HEK293 (cell line): Measurements from ENCODE around the gene OSTC.

ENCODE experiments used
- CTCF ChIA-PET: fragments of 350-600 bp; formaldehyde crosslinking; extraction: SDS; loops from one replicate; lab custom pipeline; 2021; ENCODE audit warnings: antibody characterized with exemption; lab: Yijun Ruan, JAX
- POLR2A ChIA-PET: fragments of 300-600 bp; formaldehyde crosslinking; extraction: SDS; loops from one replicate; lab custom pipeline; 2020; ENCODE audit warnings: antibody characterized with exemption, inconsistent platforms; lab: Yijun Ruan, JAX
- H3K27ac ChIP-seq: fragments of 200-500 bp; sonication (Bioruptor generic); 2 replicates; pipeline ENCODE4 v1.5.1; 2014; ENCODE audit warnings: low read depth, low read length, control low read depth, inconsistent platforms; ENCODE audit errors: extremely low read depth
- H3K36me3 ChIP-seq, 2 experiments: fragments of 200-500 bp in 1 of 2; sonication (Bioruptor generic) in 1 of 2; 1 replicate in 1 of 2; 2 replicates in 1 of 2; pipeline ENCODE4 v1.5.1; 2014 to 2017; ENCODE audit warnings: inconsistent platforms in 2 of 2, low read length in 2 of 2; ENCODE audit not compliant: control insufficient read depth in 2 of 2, insufficient read depth in 1 of 2
- H3K4me1 ChIP-seq: fragments of 200-500 bp; sonication (Bioruptor generic); 2 replicates; pipeline ENCODE4 v1.5.1; 2014; ENCODE audit warnings: mild to moderate bottlenecking, low read length, inconsistent platforms; ENCODE audit not compliant: control insufficient read depth, insufficient read depth
- H3K4me3 ChIP-seq: 2 replicates; pipeline ENCODE4 v1.5.1; 2011; ENCODE audit warnings: low read depth, mild to moderate bottlenecking, control low read depth, low read length, moderate library complexity
- H3K9me3 ChIP-seq: fragments of 200-500 bp; sonication (Bioruptor generic); 2 replicates; pipeline ENCODE4 v1.5.1; 2014; ENCODE audit warnings: low read depth, low read length, inconsistent platforms; ENCODE audit not compliant: control insufficient read depth, insufficient read depth
- EGR2 ChIP-seq: fragments of 450-650 bp; formaldehyde crosslinking; IDR thresholded peaks from 2 replicates; pipeline ENCODE4 v1.5.1; 2016; ENCODE audit warnings: low read depth, missing biosample characterization, missing genetic modification characterization
- HIC1 ChIP-seq: fragments of 450-650 bp; formaldehyde crosslinking; IDR thresholded peaks from 2 replicates; pipeline ENCODE4 v1.5.1; 2016; ENCODE audit warnings: missing biosample characterization, missing genetic modification characterization
- HOXA7 ChIP-seq: sonication (generic); formaldehyde crosslinking; IDR thresholded peaks from 2 replicates; pipeline ENCODE4 v1.8.1; 2022; ENCODE audit warnings: missing genetic modification reagents, borderline replicate concordance
- REPIN1 ChIP-seq: fragments of 450-650 bp; formaldehyde crosslinking; IDR thresholded peaks from 2 replicates; pipeline ENCODE4 v1.5.1; 2017; ENCODE audit warnings: missing biosample characterization, missing genetic modification characterization, low read depth
- SP3 ChIP-seq: fragments of 450-650 bp; formaldehyde crosslinking; IDR thresholded peaks from 2 replicates; pipeline ENCODE4 v1.5.1; 2016; ENCODE audit warnings: missing biosample characterization, missing genetic modification characterization
- ZEB2 ChIP-seq: fragments of 450-650 bp; formaldehyde crosslinking; IDR thresholded peaks from 2 replicates; pipeline ENCODE4 v1.5.1; 2016; ENCODE audit warnings: missing biosample characterization, missing genetic modification characterization
- ZNF112 ChIP-seq: fragments of 450-650 bp; formaldehyde crosslinking; IDR thresholded peaks from 2 replicates; pipeline ENCODE4 v1.5.0; 2017; ENCODE audit warnings: missing biosample characterization, missing genetic modification characterization
- ZNF146 ChIP-seq: fragments of 450-650 bp; formaldehyde crosslinking; IDR thresholded peaks from 2 replicates; pipeline ENCODE4 v1.5.1; 2016; ENCODE audit warnings: missing biosample characterization, missing genetic modification characterization
- ZNF211 ChIP-seq: fragments of 450-650 bp; formaldehyde crosslinking; IDR thresholded peaks from 2 replicates; pipeline ENCODE4 v1.5.1; 2016; ENCODE audit warnings: low read depth, missing biosample characterization, missing genetic modification characterization
- ZNF223 ChIP-seq: fragments of 450-650 bp; formaldehyde crosslinking; IDR thresholded peaks from 2 replicates; pipeline ENCODE4 v1.5.1; 2016; ENCODE audit warnings: missing biosample characterization, missing genetic modification characterization
- ZNF311 ChIP-seq: fragments of 450-650 bp; formaldehyde crosslinking; IDR thresholded peaks from 2 replicates; pipeline ENCODE4 v1.5.1; 2017; ENCODE audit warnings: missing biosample characterization, missing genetic modification characterization, borderline replicate concordance
- ZNF350 ChIP-seq: fragments of 450-650 bp; formaldehyde crosslinking; IDR thresholded peaks from 2 replicates; pipeline ENCODE4 v1.5.0; 2017; ENCODE audit warnings: missing biosample characterization, mild to moderate bottlenecking, missing genetic modification characterization
- ZNF391 ChIP-seq: fragments of 450-650 bp; formaldehyde crosslinking; IDR thresholded peaks from 2 replicates; pipeline ENCODE4 v1.5.1; 2016; ENCODE audit warnings: low read depth, missing biosample characterization, missing genetic modification characterization, borderline replicate concordance
- ZNF521 ChIP-seq: fragments of 450-650 bp; formaldehyde crosslinking; IDR thresholded peaks from 2 replicates; pipeline ENCODE4 v1.5.1; 2017; ENCODE audit warnings: missing biosample characterization, mild to moderate bottlenecking, missing genetic modification characterization
- ZNF529 ChIP-seq: fragments of 450-650 bp; formaldehyde crosslinking; IDR thresholded peaks from 2 replicates; pipeline ENCODE4 v1.5.1; 2017; ENCODE audit warnings: missing genetic modification characterization, missing biosample characterization; ENCODE audit not compliant: insufficient replicate concordance
- ZNF530 ChIP-seq: fragments of 450-650 bp; formaldehyde crosslinking; IDR thresholded peaks from 2 replicates; pipeline ENCODE4 v1.5.1; 2016; ENCODE audit warnings: low read depth, missing biosample characterization, missing genetic modification characterization
- ZNF580 ChIP-seq: fragments of 450-650 bp; formaldehyde crosslinking; IDR thresholded peaks from 2 replicates; pipeline ENCODE4 v1.5.1; 2016; ENCODE audit warnings: missing biosample characterization, missing genetic modification characterization
- ZNF585B ChIP-seq: fragments of 450-650 bp; formaldehyde crosslinking; IDR thresholded peaks from 2 replicates; pipeline ENCODE4 v1.5.1; 2016; ENCODE audit warnings: missing biosample characterization, missing genetic modification characterization
- ZNF596 ChIP-seq: fragments of 450-650 bp; IDR thresholded peaks from 2 replicates; pipeline ENCODE4 v1.5.0; 2018; ENCODE audit warnings: missing biosample characterization, mild to moderate bottlenecking, missing genetic modification characterization, moderate library complexity
- ZNF623 ChIP-seq: fragments of 450-650 bp; formaldehyde crosslinking; IDR thresholded peaks from 2 replicates; pipeline ENCODE4 v1.5.1; 2016; ENCODE audit warnings: missing biosample characterization, missing genetic modification characterization
- ZNF704 ChIP-seq: fragments of 450-650 bp; formaldehyde crosslinking; IDR thresholded peaks from 2 replicates; pipeline ENCODE4 v1.5.1; 2016; ENCODE audit warnings: missing biosample characterization, missing genetic modification characterization
- ZSCAN16 ChIP-seq: fragments of 450-650 bp; formaldehyde crosslinking; IDR thresholded peaks from 2 replicates; pipeline ENCODE4 v1.5.1; 2016; ENCODE audit warnings: missing biosample characterization, missing genetic modification characterization
- ZSCAN30 ChIP-seq: fragments of 450-650 bp; IDR thresholded peaks from 2 replicates; pipeline ENCODE4 v1.5.1; 2018; ENCODE audit warnings: missing biosample characterization, mild to moderate bottlenecking, missing genetic modification characterization, moderate library complexity
- TF ChIP-seq, protein P1 (sequence below): fragments of 450-650 bp; IDR thresholded peaks from 2 replicates; pipeline ENCODE4 v1.5.1; 2018; ENCODE audit warnings: missing biosample characterization, mild to moderate bottlenecking, missing genetic modification characterization

Gene OSTC

GRCh38 chr4:108694423-108694822 lies 44.0 kb downstream of the OSTC start:
- TF ChIP-seq ZSCAN30 (tag by site-specific recombination) = no peak
- no peak for TF ChIP-seq ZEB2 (tag by site-specific recombination)
- no peak for TF ChIP-seq ZNF146 (tag by site-specific recombination)
- TF ChIP-seq ZNF112 (tag by site-specific recombination) = no peak
- TF ChIP-seq REPIN1 (tag by site-specific recombination) = no peak
- TF ChIP-seq ZNF391 (tag by site-specific recombination) = no peak
- no peak for TF ChIP-seq HOXA7
- TF ChIP-seq ZSCAN16 (tag by site-specific recombination) = no peak
- TF ChIP-seq HIC1 (tag by site-specific recombination) = no peak
- TF ChIP-seq ZNF704 (tag by site-specific recombination) = no peak
- no peaks in the 10 kb centered on the region for H3K36me3 ChIP-seq
- no peaks in the 10 kb centered on the region for H3K9me3 ChIP-seq
- ChIA-PET CTCF (interaction anchor here (0.8 kb wide), 1 partner anchor 44 kb away, joined by 3 read pairs; the partner anchor contains the start of gene OSTC), POLR2A (no interaction called here)
- H3K27ac ChIP-seq = no peak overlapping the region
- H3K4me1 ChIP-seq = no peaks in the 10 kb centered on the region
- H3K4me3 ChIP-seq = no peak overlapping the region

- no peak overlapping the region for H3K4me3 ChIP-seq
- no peaks in the 10 kb centered on the region for H3K36me3 ChIP-seq
- no peaks in the 10 kb centered on the region for H3K4me1 ChIP-seq
- TF ChIP-seq ZNF623 (tag by site-specific recombination) (0 out of 2 replicates have a peak, but pooled peaks have one; percentile 28), ZNF596 (tag by site-specific recombination) (no peak)
- ChIA-PET CTCF (interaction anchor here (0.6 kb wide), 1 partner anchor 53 kb away, joined by 3 read pairs; no protein-coding TSS in a partner anchor), POLR2A (no interaction called here)
- no peaks in the 10 kb centered on the region for H3K9me3 ChIP-seq
- H3K27ac ChIP-seq = no peak overlapping the region
Measured at GRCh38 chr4:108695062-108695461, 44.7 kb downstream of the OSTC start.

GRCh38 chr4:108696160-108696559 lies 45.8 kb downstream of the OSTC start:
- TF ChIP-seq ZNF211 (no peak), ZNF311 (tag by site-specific recombination) (no peak), ZNF529 (tag by site-specific recombination) (no peak), SP3 (tag by site-specific recombination) (no peak), ZNF580 (tag by site-specific recombination) (no peak), ZNF585B (tag by site-specific recombination) (no peak), ZNF350 (no peak), ZNF521 (no peak), ZNF223 (tag by site-specific recombination) (no peak), ZNF530 (tag by site-specific recombination) (no peak), EGR2 (no peak)
- TF ChIP-seq, protein P1, sequence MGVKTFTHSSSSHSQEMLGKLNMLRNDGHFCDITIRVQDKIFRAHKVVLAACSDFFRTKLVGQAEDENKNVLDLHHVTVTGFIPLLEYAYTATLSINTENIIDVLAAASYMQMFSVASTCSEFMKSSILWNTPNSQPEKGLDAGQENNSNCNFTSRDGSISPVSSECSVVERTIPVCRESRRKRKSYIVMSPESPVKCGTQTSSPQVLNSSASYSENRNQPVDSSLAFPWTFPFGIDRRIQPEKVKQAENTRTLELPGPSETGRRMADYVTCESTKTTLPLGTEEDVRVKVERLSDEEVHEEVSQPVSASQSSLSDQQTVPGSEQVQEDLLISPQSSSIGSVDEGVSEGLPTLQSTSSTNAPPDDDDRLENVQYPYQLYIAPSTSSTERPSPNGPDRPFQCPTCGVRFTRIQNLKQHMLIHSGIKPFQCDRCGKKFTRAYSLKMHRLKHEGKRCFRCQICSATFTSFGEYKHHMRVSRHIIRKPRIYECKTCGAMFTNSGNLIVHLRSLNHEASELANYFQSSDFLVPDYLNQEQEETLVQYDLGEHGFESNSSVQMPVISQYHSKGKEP (tag by site-specific recombination) = no peak
- POLR2A ChIA-PET = no interaction called here
- CTCF ChIA-PET = interaction anchor here (0.6 to 0.7 kb wide), 2 partner anchors 596 to 656 kb away, joined by 3 to 5 read pairs; no protein-coding TSS in a partner anchor

More at GRCh38 chr4:108696160-108696559, 45.8 kb downstream of the OSTC start:
- Histone ChIP-seq H3K4me3 (no peak overlapping the region), H3K9me3 (no peaks in the 10 kb centered on the region), H3K27ac (no peak overlapping the region), H3K36me3 (no peaks in the 10 kb centered on the region), H3K4me1 (no peaks in the 10 kb centered on the region)
